HepG2 (cell line): ENCODE measurements around the gene NKPD1. TPM values are rescaled to one million over a fixed set of nuclear protein-coding genes. Genes with fewer than 3 reads are reported as not detected.

Source experiments
- ATRX ChIP-seq: sonication (generic); formaldehyde crosslinking; IDR thresholded peaks from 2 replicates; pipeline ENCODE4 v1.4.0; 2020; ENCODE audit warnings: missing genetic modification reagents, borderline replicate concordance
- CREBL2 ChIP-seq: sonication (generic); formaldehyde crosslinking; IDR thresholded peaks from 2 replicates; pipeline ENCODE4 v1.8.1; 2023; ENCODE audit warnings: missing genetic modification reagents, mild to moderate bottlenecking, borderline replicate concordance
- CTCF ChIP-seq: sonication (generic); formaldehyde crosslinking; IDR thresholded peaks from 2 replicates; pipeline ENCODE4 v1.5.0; 2020; ENCODE audit warnings: mild to moderate bottlenecking, missing genetic modification reagents, moderate library complexity
- DNMT1 ChIP-seq: sonication (generic); formaldehyde crosslinking; IDR thresholded peaks from 2 replicates; pipeline ENCODE4 v1.5.1; 2020; ENCODE audit warnings: mild to moderate bottlenecking, missing genetic modification reagents
- HNF1A ChIP-seq, 2 experiments: sonication (generic) in 1 of 2; formaldehyde crosslinking in 1 of 2; IDR thresholded peaks; 2 replicates each; pipeline versions ENCODE4 v1.4.0 to v1.6.1; 2016 to 2020; ENCODE audit warnings: borderline replicate concordance in 1 of 2, low read depth in 1 of 2, mild to moderate bottlenecking in 1 of 2, missing genetic modification reagents in 1 of 2
- HOXA7 ChIP-seq: sonication (generic); formaldehyde crosslinking; IDR thresholded peaks from 2 replicates; pipeline ENCODE4 v1.8.1; 2022; ENCODE audit warnings: mild to moderate bottlenecking, missing genetic modification reagents, moderate library complexity
- JUN ChIP-seq: sonication (generic); formaldehyde crosslinking; IDR thresholded peaks from 2 replicates; pipeline ENCODE4 v1.4.0; 2020; ENCODE audit warnings: mild to moderate bottlenecking, missing genetic modification reagents
- NR2F1 ChIP-seq, 2 experiments: fragments of 450-650 bp in 1 of 2; formaldehyde crosslinking in 1 of 2; IDR thresholded peaks; 2 replicates each; pipeline versions ENCODE4 v1.5.0 to v1.6.1; 2016 to 2020; ENCODE audit warnings: mild to moderate bottlenecking in 1 of 2, missing compliant biosample characterization in 1 of 2, missing genetic modification reagents in 1 of 2, moderate library complexity in 1 of 2
- PRMT3 ChIP-seq: sonication (generic); formaldehyde crosslinking; IDR thresholded peaks from 2 replicates; pipeline ENCODE4 v1.8.1; 2022; ENCODE audit warnings: low read depth, mild to moderate bottlenecking, moderate library complexity, missing genetic modification reagents, borderline replicate concordance
- SALL2 ChIP-seq: sonication (generic); formaldehyde crosslinking; IDR thresholded peaks from 2 replicates; pipeline ENCODE4 v1.8.1; 2023; ENCODE audit warnings: mild to moderate bottlenecking, missing genetic modification reagents, inconsistent platforms
- SIN3A ChIP-seq: IDR thresholded peaks from 2 replicates; pipeline ENCODE4 v1.6.1; 2011; ENCODE audit warnings: low read depth, mild to moderate bottlenecking, control low read depth, low read length, borderline replicate concordance
- SNAPC5 ChIP-seq: sonication (generic); formaldehyde crosslinking; IDR thresholded peaks from 2 replicates; pipeline ENCODE4 v1.8.1; 2023; ENCODE audit warnings: mild to moderate bottlenecking, missing genetic modification reagents, borderline replicate concordance
- WIZ ChIP-seq: sonication (generic); formaldehyde crosslinking; IDR thresholded peaks from 2 replicates; pipeline ENCODE4 v1.5.1; 2020; ENCODE audit warnings: mild to moderate bottlenecking, missing genetic modification reagents
- ZBTB14 ChIP-seq: sonication (generic); formaldehyde crosslinking; IDR thresholded peaks from 2 replicates; pipeline ENCODE4 v1.4.0; 2020; ENCODE audit warnings: missing genetic modification reagents
- ZFP91 ChIP-seq: sonication (generic); formaldehyde crosslinking; IDR thresholded peaks from 2 replicates; pipeline ENCODE4 v1.9.0; 2022; ENCODE audit warnings: missing genetic modification reagents, mild to moderate bottlenecking, borderline replicate concordance
- ZFX ChIP-seq: sonication (generic); formaldehyde crosslinking; IDR thresholded peaks from 2 replicates; pipeline ENCODE4 v1.4.0; 2020; ENCODE audit warnings: mild to moderate bottlenecking, low read depth, missing genetic modification reagents, moderate library complexity
- ZNF20 ChIP-seq: sonication (generic); formaldehyde crosslinking; IDR thresholded peaks from 2 replicates; pipeline ENCODE4 v1.4.0; 2020; ENCODE audit warnings: mild to moderate bottlenecking, moderate library complexity, missing genetic modification reagents
- ZNF460 ChIP-seq: sonication (generic); formaldehyde crosslinking; IDR thresholded peaks from 2 replicates; pipeline ENCODE4 v1.5.1; 2020; ENCODE audit warnings: missing genetic modification reagents, mild to moderate bottlenecking, borderline replicate concordance
- ZSCAN22 ChIP-seq: sonication (generic); formaldehyde crosslinking; IDR thresholded peaks from 2 replicates; pipeline ENCODE4 v1.4.0; 2020; ENCODE audit warnings: mild to moderate bottlenecking, missing genetic modification reagents
- polyA plus RNA-seq, 8 experiments: library from polyadenylated mRNA; depleted of rRNA in 3 of 8; stranded (reverse) in 7 of 8; unstranded in 1 of 8; fragments of >200 nt; fragmentation: Illumina TruSeq in 4 of 8; extraction: Trizol in 4 of 8; gene quantifications; 2 replicates each; pipeline versions ENCODE4 v1.2.1 to v1.2.3, GENCODE V29; 2011 to 2016; ENCODE audit warnings: low read depth in 4 of 8, missing spikeins in 1 of 8, mixed read lengths in 1 of 8; ENCODE audit not compliant: insufficient read depth in 1 of 8
- total RNA-seq, 5 experiments: library from RNA; depleted of rRNA; stranded (reverse); fragments of >200 nt; fragmentation: Illumina TruSeq; extraction: Trizol; gene quantifications; 2 replicates each; pipeline ENCODE4 v1.2.3, GENCODE V29; 2016; ENCODE audit warnings: low read depth in 1 of 5

The NKPD1 gene
- total and polyA plus RNA-seq, 2 of the 13 experiments (the other 11 are each of a cell fraction or from before 2014, with no cell fraction given), result 0.03 TPM; not detected in 1

- TF ChIP-seq HNF1A (IDR thresholded peaks at IDR 0.05; ENCODE audit: low read depth), result no peak
- no peak for TF ChIP-seq HNF1A (CRISPR knock-in tag; IDR thresholded peaks at IDR 0.05; ENCODE audit: borderline replicate concordance)
- TF ChIP-seq ZFP91 (CRISPR knock-in tag), result 0 out of 2 replicates have a peak, but pooled peaks have one; percentile 13
- no peak for TF ChIP-seq ZBTB14 (CRISPR knock-in tag)
- TF ChIP-seq SIN3A, result 0 out of 2 replicates have a peak, but pooled peaks have one; percentile 26
- TF ChIP-seq PRMT3 (CRISPR knock-in tag), result no peak
- no peak for TF ChIP-seq SNAPC5 (CRISPR knock-in tag)
- no peak for TF ChIP-seq ATRX (CRISPR knock-in tag)
- no peak for TF ChIP-seq ZSCAN22 (CRISPR knock-in tag)
- TF ChIP-seq NR2F1 (CRISPR knock-in tag; IDR thresholded peaks at IDR 0.05), result peak in 1 of 2 experiments; percentile 29; a peak in 1 of 4 replicates
- peak; percentile 48; the same call in 1 of the 2 replicates for TF ChIP-seq ZFX (CRISPR knock-in tag)
- TF ChIP-seq CREBL2 (CRISPR knock-in tag), result no peak
- no peak for TF ChIP-seq ZNF20 (CRISPR knock-in tag)
- TF ChIP-seq CTCF (CRISPR knock-in tag), result 0 out of 2 replicates have a peak, but pooled peaks have one; percentile 6
- TF ChIP-seq DNMT1 (CRISPR knock-in tag), result no peak
- no peak for TF ChIP-seq HOXA7 (CRISPR knock-in tag)
- TF ChIP-seq WIZ, result no peak
- no peak for TF ChIP-seq JUN
- TF ChIP-seq SALL2, result no peak
- no peak for TF ChIP-seq ZNF460
Observed at GRCh38 chr19:45166723-45167252, 6.0 kb upstream of the NKPD1 start (continued).
